PC-3 (cell line): Measurements from ENCODE around the gene SCAPER. TPM values are rescaled to one million over a fixed set of nuclear protein-coding genes. Genes with fewer than 3 reads are reported as not detected.
"Not testable (repeated sequence)": the region's sequence is repeated elsewhere in the genome, so short reads cannot be mapped to it uniquely, and the experiment has no call there.

Source experiments
- ATAC-seq: fragments of 200-7000 bp; cut with Tn5 transposase; 2 replicates; pipeline ENCODE4 v1.9.1; 2020; ENCODE audit warnings: mild to moderate bottlenecking, moderate library complexity
- BruUV-seq: library from RNA; stranded (reverse); fragments of 400-500 nt; replicated peaks from 2 replicates; lab custom pipeline; 2021; lab: Mats Ljungman, UMichigan
- CTCF ChIA-PET: fragments of 300-600 bp; sonication (Branson Sonifier 250); formaldehyde crosslinking; loops from one replicate; lab custom pipeline; 2022; ENCODE audit warnings: antibody characterized with exemption; lab: Charles Lee
- POLR2A ChIA-PET: fragments of 300-600 bp; sonication (Branson Sonifier 250); formaldehyde crosslinking; loops from one replicate; lab custom pipeline; 2022; ENCODE audit warnings: antibody characterized with exemption; ENCODE audit not compliant: unreplicated experiment; lab: Charles Lee
- DNase-seq: peaks from one replicate; pipeline ENCODE4 v3.0.0-alpha.2; 2015
- H2AFZ ChIP-seq: fragments of 300-600 bp; sonication (generic); 2 replicates; pipeline ENCODE4 v1.6.0; 2016; ENCODE audit warnings: antibody characterized with exemption, low read length
- H3F3A ChIP-seq: fragments of 300-600 bp; sonication (generic); one replicate; pipeline ENCODE4 v1.6.0; 2017; ENCODE audit warnings: antibody characterized with exemption, low read length, control low read depth, mild to moderate bottlenecking; ENCODE audit not compliant: unreplicated experiment
- H3K27ac ChIP-seq: fragments of 300-600 bp; sonication (generic); 2 replicates; pipeline ENCODE4 v1.5.1; 2016; ENCODE audit warnings: mild to moderate bottlenecking, low read length
- H3K27me3 ChIP-seq: fragments of 300-600 bp; sonication (generic); 2 replicates; pipeline ENCODE4 v1.6.1; 2016; ENCODE audit warnings: low read length, mixed read lengths
- H3K36me3 ChIP-seq: fragments of 300-600 bp; sonication (generic); 2 replicates; pipeline ENCODE4 v1.6.1; 2016; ENCODE audit warnings: low read depth, mixed run types, low read length, mixed read lengths
- H3K4me1 ChIP-seq: fragments of 300-600 bp; sonication (generic); 2 replicates; pipeline ENCODE4 v1.5.1; 2016; ENCODE audit warnings: low read length; ENCODE audit not compliant: insufficient read depth
- H3K4me2 ChIP-seq: fragments of 300-600 bp; sonication (generic); 2 replicates; pipeline ENCODE4 v1.6.0; 2016; ENCODE audit warnings: low read length
- H3K4me3 ChIP-seq: fragments of 300-600 bp; sonication (generic); 2 replicates; pipeline ENCODE4 v1.5.1; 2016; ENCODE audit warnings: mild to moderate bottlenecking, low read length, mixed read lengths
- H3K79me2 ChIP-seq: fragments of 300-600 bp; sonication (generic); 2 replicates; pipeline ENCODE4 v1.6.1; 2017; ENCODE audit warnings: low read length, mixed read lengths
- H3K9ac ChIP-seq: fragments of 300-600 bp; sonication (generic); 2 replicates; pipeline ENCODE4 v1.6.0; 2016; ENCODE audit warnings: mild to moderate bottlenecking, low read length
- H3K9me2 ChIP-seq: fragments of 300-600 bp; sonication (generic); replicated peaks from 2 replicates; pipeline ENCODE4 v1.6.1; 2016; ENCODE audit warnings: mixed run types, low read length, mixed read lengths
- H3K9me3 ChIP-seq: fragments of 300-600 bp; sonication (generic); 2 replicates; pipeline ENCODE4 v1.6.1; 2016; ENCODE audit warnings: low read length, mixed read lengths
- H4K20me1 ChIP-seq: fragments of 300-600 bp; sonication (generic); 2 replicates; pipeline ENCODE4 v1.6.1; 2016; ENCODE audit warnings: low read length, mixed read lengths
- CTCF ChIP-seq: fragments of 300-600 bp; sonication (generic); conservative IDR thresholded peaks from 2 replicates; pipeline ENCODE4 v1.5.1; 2017; ENCODE audit warnings: antibody characterized with exemption, low read depth, mild to moderate bottlenecking, low read length
- EZH2 ChIP-seq: fragments of 300-600 bp; sonication (generic); IDR thresholded peaks from one replicate; pipeline ENCODE4 v1.6.1; 2017; ENCODE audit warnings: antibody characterized with exemption, mild to moderate bottlenecking, low read length; ENCODE audit not compliant: unreplicated experiment
- EZH2phosphoT487 ChIP-seq: fragments of 300-600 bp; sonication (generic); IDR thresholded peaks from 2 replicates; pipeline ENCODE4 v1.6.1; 2018; ENCODE audit warnings: mild to moderate bottlenecking, antibody characterized with exemption, low read length, borderline replicate concordance
- intact Hi-C: fragments of 100-400 bp; cut with micrococcal nuclease; formaldehyde crosslinking; loops from 2 replicates; pipeline ENCODE4 v1.9.0; 2023
- total RNA-seq: library from RNA; depleted of rRNA; stranded (reverse); fragments of >200 nt; gene quantifications from 2 replicates; pipeline ENCODE4 v1.2.3, GENCODE V29; 2014

SCAPER gene
- total RNA-seq, 1 experiment from 2014 or later: 6.0 TPM

GRCh38 chr15:76732321-76732720, 172.8 kb downstream of the SCAPER start:
- BruUV-seq, H3K4me1 ChIP-seq, H2AFZ ChIP-seq, H3K79me2 ChIP-seq, H3K4me3 ChIP-seq, H3K36me3 ChIP-seq, POLR2A ChIA-PET, H3F3A ChIP-seq, H3K9me2 ChIP-seq, intact Hi-C loops, H3K27me3 ChIP-seq, ATAC-seq, H3K4me2 ChIP-seq, H3K9ac ChIP-seq, H3K27ac ChIP-seq, CTCF ChIA-PET, H4K20me1 ChIP-seq, H3K9me3 ChIP-seq: not testable (repeated sequence)
- DNase-seq: peak; percentile 17
- TF ChIP-seq CTCF: peak; percentile 27; the same call in 1 of the 2 replicates

- Histone ChIP-seq H3K27ac (no peak overlapping the region), H3K9ac (no peak overlapping the region), H3K79me2 (no peaks in the 10 kb centered on the region), H3K9me2 (no peaks in the 10 kb centered on the region), H3K4me2 (no peak overlapping the region), H3K27me3 (no peaks in the 10 kb centered on the region), H3K4me1 (no peaks in the 10 kb centered on the region), H3K36me3 (0 out of 2 replicates have a peak, but pooled peaks cover 4% of the 10 kb centered on the region), H3K9me3 (no peaks in the 10 kb centered on the region), H2AFZ (no peak overlapping the region), H3K4me3 (no peak overlapping the region), H4K20me1 (no peaks in the 10 kb centered on the region), H3F3A (no peaks in the 10 kb centered on the region)
- no TSS peak for BruUV-seq
- ChIA-PET CTCF (no interaction called here), POLR2A (interaction anchor here (0.6 kb wide), 1 partner anchor 10 kb away, joined by 4 read pairs; no protein-coding TSS in a partner anchor)
- no peak for ATAC-seq
- TF ChIP-seq EZH2phosphoT487: no peak
- TF ChIP-seq EZH2: no peak
- intact Hi-C loops: no loop called here
- no peak for DNase-seq
Observed at GRCh38 chr15:76730262-76730661, 174.9 kb downstream of the SCAPER start.

GRCh38 chr15:76718863-76719262, 186.3 kb downstream of the SCAPER start:
- TF ChIP-seq CTCF (no peak), EZH2 (no peak), EZH2phosphoT487 (no peak)
- CTCF ChIA-PET: no interaction called here
- Histone ChIP-seq H3K9ac (no peak overlapping the region), H3K36me3 (no peaks in the 10 kb centered on the region), H3K9me3 (no peaks in the 10 kb centered on the region), H3K4me2 (no peak overlapping the region), H3K79me2 (no peaks in the 10 kb centered on the region), H3K4me1 (no peaks in the 10 kb centered on the region), H3K27ac (no peak overlapping the region), H3K4me3 (no peak overlapping the region), H3F3A (no peaks in the 10 kb centered on the region), H4K20me1 (no peaks in the 10 kb centered on the region), H3K9me2 (no peaks in the 10 kb centered on the region), H2AFZ (no peak overlapping the region), H3K27me3 (no peaks in the 10 kb centered on the region)
- DNase-seq (no peak), ATAC-seq (peak; percentile 57)
- BruUV-seq: no TSS peak
- POLR2A ChIA-PET: no interaction called here
- intact Hi-C loops: no loop called here
